Loucy (cell line): ENCODE data around the gene CDC23.
A peak's percentile ranks its signal among the peaks of the same experiment; 100 is the strongest.

Experiments used
- H2AFZ ChIP-seq: fragments of 200-600 bp; sonication (generic); 2 replicates; pipeline ENCODE4 v1.6.0; 2016; ENCODE audit warnings: antibody characterized with exemption, mild to moderate bottlenecking, low read length, moderate library complexity
- H3F3A ChIP-seq: fragments of 200-600 bp; 2 replicates; pipeline ENCODE4 v1.6.0; 2016; ENCODE audit warnings: antibody characterized with exemption, low read depth, mild to moderate bottlenecking
- H3K27me3 ChIP-seq: fragments of 200-600 bp; sonication (generic); 2 replicates; pipeline ENCODE4 v1.6.1; 2014; ENCODE audit warnings: low read length, mild to moderate bottlenecking; ENCODE audit not compliant: insufficient read depth, poor library complexity, severe bottlenecking
- H3K36me3 ChIP-seq: fragments of 200-600 bp; sonication (generic); 2 replicates; pipeline ENCODE4 v1.6.1; 2016; ENCODE audit warnings: low read length; ENCODE audit not compliant: insufficient read depth
- H3K4me1 ChIP-seq: fragments of 200-600 bp; sonication (generic); 2 replicates; pipeline ENCODE4 v1.5.1; 2014; ENCODE audit warnings: low read length, mild to moderate bottlenecking; ENCODE audit not compliant: insufficient read depth, poor library complexity, severe bottlenecking
- H3K4me2 ChIP-seq: fragments of 200-600 bp; sonication (generic); 2 replicates; pipeline ENCODE4 v1.6.0; 2014; ENCODE audit warnings: antibody characterized with exemption, low read length, low read depth, mild to moderate bottlenecking; ENCODE audit not compliant: poor library complexity, severe bottlenecking
- H3K4me3 ChIP-seq: fragments of 200-600 bp; sonication (generic); 2 replicates; pipeline ENCODE4 v1.5.1; 2014; ENCODE audit warnings: low read length, mild to moderate bottlenecking, mixed read lengths; ENCODE audit not compliant: poor library complexity, severe bottlenecking
- H3K79me2 ChIP-seq: fragments of 200-600 bp; sonication (generic); 2 replicates; pipeline ENCODE4 v1.6.1; 2014; ENCODE audit warnings: low read length; ENCODE audit not compliant: insufficient read depth
- H3K9ac ChIP-seq: fragments of 200-600 bp; sonication (generic); 2 replicates; pipeline ENCODE4 v1.6.0; 2014; ENCODE audit warnings: mild to moderate bottlenecking, low read depth, low read length, moderate library complexity; ENCODE audit not compliant: poor library complexity, severe bottlenecking
- H3K9me2 ChIP-seq: fragments of 200-600 bp; sonication (generic); replicated peaks from 2 replicates; pipeline ENCODE4 v1.6.1; 2016; ENCODE audit warnings: low read depth, low read length, mixed read lengths
- H3K9me3 ChIP-seq: fragments of 200-600 bp; sonication (generic); 2 replicates; pipeline ENCODE4 v1.6.1; 2014; ENCODE audit warnings: mild to moderate bottlenecking, antibody characterized with exemption, low read length, low read depth; ENCODE audit not compliant: insufficient read depth
- H4K20me1 ChIP-seq: fragments of 200-600 bp; sonication (generic); 2 replicates; pipeline ENCODE4 v1.6.0; 2014; ENCODE audit warnings: antibody characterized with exemption, low read length, mild to moderate bottlenecking; ENCODE audit not compliant: insufficient read depth, poor library complexity, severe bottlenecking
- CTCF ChIP-seq: fragments of 200-600 bp; sonication (generic); conservative IDR thresholded peaks from 2 replicates; pipeline ENCODE4 v1.5.1; 2014; ENCODE audit warnings: mild to moderate bottlenecking, antibody characterized with exemption, low read length
- EZH2phosphoT487 ChIP-seq: fragments of 200-600 bp; IDR thresholded peaks from 2 replicates; pipeline ENCODE4 v1.6.1; 2018; ENCODE audit warnings: antibody characterized with exemption, mild to moderate bottlenecking, moderate library complexity, borderline replicate concordance

The CDC23 gene

GRCh38 chr5:138177941-138178515 lies 35.1 kb downstream of the CDC23 start:
- peaks cover 89% of the 10 kb centered on the region for H3K79me2 ChIP-seq
- H3K36me3 ChIP-seq, result peaks cover 26% of the 10 kb centered on the region; the same call in 1 of the 2 replicates
- peaks cover 28% of the 10 kb centered on the region for H4K20me1 ChIP-seq
- H3F3A ChIP-seq, result no peaks in the 10 kb centered on the region
- H2AFZ ChIP-seq, result peak overlapping the region; percentile 95
- H3K9me3 ChIP-seq, result no peaks in the 10 kb centered on the region
- H3K9me2 ChIP-seq, result no peaks in the 10 kb centered on the region
- peaks cover 24% of the 10 kb centered on the region for H3K4me1 ChIP-seq
- no peaks in the 10 kb centered on the region for H3K27me3 ChIP-seq
- peak overlapping the region; percentile 95 for H3K9ac ChIP-seq
- peak overlapping the region; percentile 87 for H3K4me3 ChIP-seq
- peak overlapping the region; percentile 81 for H3K4me2 ChIP-seq
- TF ChIP-seq CTCF, result no peak
- no peak for TF ChIP-seq EZH2phosphoT487

- TF ChIP-seq EZH2phosphoT487, result no peak
- TF ChIP-seq CTCF, result no peak
Measured at GRCh38 chr5:138170299-138170698, 42.8 kb downstream of the CDC23 start.

GRCh38 chr5:138169124-138169523 lies 44.0 kb downstream of the CDC23 start:
- Histone ChIP-seq H3F3A (no peaks in the 10 kb centered on the region), H3K4me3 (no peak overlapping the region), H3K9me3 (no peaks in the 10 kb centered on the region), H4K20me1 (no peaks in the 10 kb centered on the region), H3K9ac (no peak overlapping the region), H3K79me2 (peaks cover 8% of the 10 kb centered on the region; the same call in 1 of the 2 replicates), H3K9me2 (no peaks in the 10 kb centered on the region), H2AFZ (no peak overlapping the region), H3K36me3 (peaks cover 78% of the 10 kb centered on the region; the same call in 1 of the 2 replicates), H3K4me2 (no peak overlapping the region), H3K27me3 (no peaks in the 10 kb centered on the region), H3K4me1 (no peaks in the 10 kb centered on the region)
- TF ChIP-seq CTCF, result no peak
- TF ChIP-seq EZH2phosphoT487, result no peak

More at GRCh38 chr5:138170299-138170698, 42.8 kb downstream of the CDC23 start:
- no peak overlapping the region for H3K9ac ChIP-seq
- no peaks in the 10 kb centered on the region for H4K20me1 ChIP-seq
- no peaks in the 10 kb centered on the region for H3K9me2 ChIP-seq
- H3K9me3 ChIP-seq, result no peaks in the 10 kb centered on the region
- no peak overlapping the region for H3K4me3 ChIP-seq
- peaks cover 18% of the 10 kb centered on the region for H3K79me2 ChIP-seq
- H3F3A ChIP-seq, result no peaks in the 10 kb centered on the region
- no peak overlapping the region for H3K4me2 ChIP-seq
- H3K36me3 ChIP-seq, result peaks cover 70% of the 10 kb centered on the region; the same call in 1 of the 2 replicates
- no peaks in the 10 kb centered on the region for H3K27me3 ChIP-seq
- no peaks in the 10 kb centered on the region for H3K4me1 ChIP-seq
- H2AFZ ChIP-seq, result no peak overlapping the region
